DMS79 treated with DMSO at 0.1 percent for 48 hours (cell line): ENCODE results near the gene RBM47.
"Not testable (repeated sequence)": the region's sequence is repeated elsewhere in the genome, so short reads cannot be mapped to it uniquely, and the experiment has no call there.

Source experiments
- DNase-seq: peaks from one replicate; lab custom pipeline; 2025; lab: John Stamatoyannopoulos, UW

The RBM47 gene

DNA sequence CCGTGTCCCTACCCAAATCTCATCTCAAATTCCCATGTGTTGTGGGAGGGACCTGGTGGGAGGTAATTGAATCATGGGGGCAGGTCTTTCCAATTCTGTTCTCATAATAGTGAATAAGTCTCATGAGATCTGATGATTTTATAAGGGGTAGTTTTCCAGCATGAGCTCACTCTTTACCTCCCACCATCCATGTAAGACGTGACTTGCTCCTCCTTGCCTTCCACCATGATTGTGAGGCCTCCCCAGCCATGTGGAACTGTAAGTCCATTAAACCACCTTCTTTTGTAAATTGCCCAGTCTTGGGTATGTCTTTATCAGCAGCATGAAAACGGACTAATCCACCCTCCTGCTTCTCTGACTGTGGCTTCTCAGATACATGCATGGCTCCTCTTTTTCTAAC, 222.2 kb downstream of the RBM47 start:
- not testable (repeated sequence) for DNase-seq

DNA sequence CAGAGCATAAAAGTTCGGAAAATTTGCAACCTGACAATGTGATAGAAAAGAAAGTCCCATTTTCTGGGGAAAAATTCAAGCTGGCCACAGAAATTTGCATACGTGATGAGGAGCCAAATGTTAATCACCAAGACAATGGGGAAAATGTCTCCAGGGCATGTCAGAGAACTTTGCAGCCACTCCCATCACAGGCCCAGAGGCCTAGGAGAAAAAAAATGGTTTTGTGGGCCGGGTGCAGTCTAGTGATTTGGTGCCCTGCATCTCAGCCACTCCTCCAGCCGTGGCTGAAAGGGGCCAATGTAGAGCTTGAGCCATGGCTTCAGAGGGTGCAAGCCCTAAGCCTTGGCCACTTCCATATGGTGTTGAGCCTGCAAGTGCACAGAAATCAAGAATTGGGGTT, 223.3 kb downstream of the RBM47 start:
- DNase-seq, result no peak

GRCh38 chr4:40405193-40405592, 224.5 kb downstream of the RBM47 start:
- no peak for DNase-seq

- no peak for DNase-seq
Observed at GRCh38 chr4:40403081-40403480, 226.6 kb downstream of the RBM47 start.

- DNase-seq, result no peak
Observed at GRCh38 chr4:40402556-40402955, 227.1 kb downstream of the RBM47 start.

- no peak for DNase-seq
Observed at GRCh38 chr4:40401631-40402030, 228.0 kb downstream of the RBM47 start.

DNA sequence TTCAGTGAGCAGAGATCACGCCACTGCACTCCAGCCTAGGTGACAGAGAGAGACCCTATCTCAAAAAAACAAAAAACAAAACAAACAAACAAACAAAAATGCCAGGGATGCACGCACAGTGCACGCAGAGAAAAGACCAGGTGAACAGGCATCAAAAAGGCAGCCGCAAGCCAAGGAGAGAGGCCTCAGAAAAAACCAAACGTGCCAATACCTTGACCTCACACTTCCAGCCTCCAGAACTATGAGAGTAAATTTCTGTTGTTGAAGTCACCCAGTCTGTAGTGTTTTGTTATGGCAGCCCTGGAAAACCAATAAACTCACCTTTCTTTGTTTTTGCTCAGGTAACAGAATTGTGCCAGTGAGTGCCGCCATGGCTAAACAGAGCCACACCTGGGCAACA, 228.6 kb downstream of the RBM47 start:
- no peak for DNase-seq

- no peak for DNase-seq
Observed at GRCh38 chr4:40399578-40399977, 230.1 kb downstream of the RBM47 start.

GRCh38 chr4:40395908-40396793, 233.5 kb downstream of the RBM47 start:
- DNase-seq, result peak; percentile 89

DNA sequence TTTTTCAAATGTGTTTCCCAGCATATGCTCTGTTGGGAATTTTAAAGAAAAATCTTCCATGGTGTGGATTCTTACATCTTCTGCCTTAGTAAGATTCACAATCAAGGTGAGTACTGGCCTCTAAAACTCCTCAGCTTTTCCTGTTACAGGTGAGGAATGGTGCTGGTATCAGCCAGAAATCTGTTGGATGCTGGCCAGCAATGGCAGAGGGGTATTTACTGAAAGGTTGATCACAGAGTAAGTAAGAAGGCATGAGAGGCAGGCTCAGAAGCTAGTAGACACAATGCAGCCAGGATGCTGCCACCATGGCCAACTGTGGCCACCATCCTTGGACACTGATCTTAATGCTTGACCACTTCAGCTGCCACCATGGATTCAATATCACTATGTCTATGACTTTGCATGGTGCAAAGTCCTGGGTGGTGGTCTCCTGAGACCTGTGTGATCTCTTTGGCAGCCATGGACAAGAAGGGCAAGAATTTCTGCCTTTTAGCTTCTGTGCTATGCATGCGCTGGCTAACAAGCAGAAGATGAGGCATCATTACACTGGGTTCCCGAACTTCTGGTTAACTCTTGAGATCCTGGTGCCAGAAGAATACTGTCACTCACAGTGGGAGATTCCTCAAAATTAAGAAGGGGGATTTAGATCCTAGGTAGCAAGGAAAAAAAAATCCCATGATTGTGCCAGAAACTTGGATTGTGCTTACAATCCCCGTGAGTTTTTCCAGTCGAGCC, 234.3 kb downstream of the RBM47 start:
- DNase-seq, result peak; percentile 55

GRCh38 chr4:40394236-40394635, 235.4 kb downstream of the RBM47 start:
- DNase-seq, result no peak

DNA sequence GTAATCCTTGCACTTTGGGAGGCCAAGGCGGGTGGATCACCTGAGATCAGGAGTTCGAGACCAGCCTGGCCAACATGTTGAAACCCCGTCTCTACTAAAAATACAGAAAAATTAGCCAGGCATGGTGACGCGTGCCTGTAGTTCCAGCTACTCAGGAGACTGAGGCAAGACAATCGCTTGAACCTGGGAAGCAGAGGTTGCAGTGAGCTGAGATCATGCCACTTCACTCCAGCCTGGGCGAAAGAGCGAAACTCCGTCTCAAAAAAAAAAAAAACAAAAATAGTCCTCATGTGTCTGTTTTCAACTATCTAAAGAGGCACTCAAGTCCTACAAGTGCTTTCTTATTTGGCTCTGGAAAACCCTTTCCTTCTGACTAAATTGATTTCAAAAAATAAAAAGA, 237.4 kb downstream of the RBM47 start:
- DNase-seq, result peak; percentile 67

GRCh38 chr4:40389986-40390385, 239.7 kb downstream of the RBM47 start:
- DNase-seq, result no peak

- no peak for DNase-seq
Observed at GRCh38 chr4:40388239-40388638, 241.4 kb downstream of the RBM47 start.

DNA sequence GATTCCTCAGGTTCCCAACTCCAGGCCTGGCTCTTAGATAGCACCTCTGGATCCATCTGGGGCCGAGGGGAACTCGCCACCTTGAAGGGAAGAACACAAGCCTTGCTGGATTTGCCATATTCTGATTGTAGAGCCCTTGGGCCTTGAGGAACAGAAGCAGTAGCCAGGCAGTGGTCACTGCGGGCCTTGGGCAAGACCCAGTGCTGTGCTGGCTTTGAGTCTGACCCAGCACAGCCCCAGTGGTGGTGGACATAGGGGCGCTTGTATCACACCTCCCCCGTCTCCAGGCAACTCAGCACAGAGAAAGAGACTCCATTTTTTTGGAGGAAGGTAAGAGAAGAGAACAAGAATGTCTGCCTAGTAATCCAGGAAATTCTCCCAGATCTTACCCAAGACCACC, 249.0 kb downstream of the RBM47 start:
- DNase-seq, result no peak

GRCh38 chr4:40379248-40379647, 250.4 kb downstream of the RBM47 start:
- no peak for DNase-seq

- no peak for DNase-seq
Observed at GRCh38 chr4:40378619-40379018, 251.0 kb downstream of the RBM47 start.

DNA sequence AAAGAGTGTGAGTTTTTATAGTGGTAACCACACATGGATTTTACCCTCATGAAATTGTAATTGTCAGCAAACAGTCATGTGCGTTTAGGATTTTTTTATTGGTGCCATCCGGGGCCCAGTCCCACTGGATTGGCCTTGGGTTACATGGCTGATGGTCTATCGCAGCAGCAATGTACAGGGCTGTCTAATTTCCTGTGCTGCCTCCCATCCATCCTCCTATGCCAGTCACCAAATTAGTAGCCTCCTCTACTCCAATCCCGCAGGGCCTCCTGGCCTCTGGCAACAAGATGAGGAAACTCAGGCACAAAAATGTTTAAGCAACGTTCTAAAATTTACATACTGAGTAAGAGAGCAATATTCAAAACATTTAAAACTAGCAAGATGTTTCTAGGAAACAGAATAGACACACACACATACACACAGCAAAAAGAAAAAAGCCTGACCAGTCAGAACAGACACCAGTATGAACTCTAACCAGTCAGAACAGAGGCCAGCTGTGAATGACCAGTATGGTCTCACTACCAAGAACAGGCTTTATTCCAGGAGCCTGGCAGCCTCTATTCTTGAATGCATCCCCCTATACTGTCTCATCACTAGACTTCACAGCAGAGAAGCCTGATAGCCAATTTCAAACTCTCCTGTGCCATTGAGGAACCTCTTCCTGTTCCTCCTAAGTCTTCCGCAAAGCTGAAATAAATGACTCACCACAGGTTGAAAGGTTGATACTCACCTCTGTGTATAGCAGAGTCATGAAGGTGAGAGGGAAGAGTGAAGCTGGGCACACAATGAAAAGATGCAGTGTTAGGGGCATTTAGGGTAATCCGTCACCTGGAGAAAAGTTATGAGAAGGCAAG, 251.9 kb downstream of the RBM47 start:
- DNase-seq, result no peak

DNA sequence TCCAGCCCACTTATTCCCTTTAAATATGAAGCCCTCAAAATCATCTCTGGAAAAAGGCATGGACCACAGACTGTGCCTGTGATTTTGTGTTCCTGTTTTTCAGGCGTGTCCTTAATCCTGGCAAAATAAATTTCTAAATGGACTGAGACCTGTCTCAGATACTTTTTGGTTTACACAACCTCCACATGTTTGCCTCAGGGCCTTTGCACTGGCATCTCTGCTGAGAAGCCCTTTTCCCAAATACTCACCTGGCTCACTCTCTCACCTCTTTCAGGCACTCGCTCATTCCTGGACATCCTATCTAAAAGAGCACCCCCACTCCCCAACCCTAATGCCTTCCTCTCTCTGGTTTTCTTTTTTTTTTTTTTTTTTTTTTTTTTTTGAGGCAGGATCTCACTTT, 254.0 kb downstream of the RBM47 start:
- DNase-seq, result no peak

DNA sequence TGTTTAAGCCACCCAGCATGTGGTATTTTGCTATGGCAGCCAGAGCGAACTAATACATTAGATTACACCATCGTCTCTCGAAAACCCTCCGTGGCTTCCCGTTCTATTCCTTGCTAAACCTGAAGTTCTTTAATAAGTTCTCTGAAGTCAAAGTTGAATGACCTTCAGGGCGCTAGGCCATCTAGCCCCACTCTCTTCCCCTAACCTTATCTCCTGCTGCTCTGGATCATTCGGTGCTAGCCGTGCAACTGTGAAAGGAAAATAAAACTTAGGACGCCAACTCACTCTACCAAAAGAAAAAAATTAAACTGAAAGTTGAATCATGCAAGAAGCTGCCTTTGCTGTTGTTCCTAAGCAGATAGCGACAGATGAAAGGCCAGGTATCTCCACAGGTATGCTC, 254.6 kb downstream of the RBM47 start:
- no peak for DNase-seq

DNA sequence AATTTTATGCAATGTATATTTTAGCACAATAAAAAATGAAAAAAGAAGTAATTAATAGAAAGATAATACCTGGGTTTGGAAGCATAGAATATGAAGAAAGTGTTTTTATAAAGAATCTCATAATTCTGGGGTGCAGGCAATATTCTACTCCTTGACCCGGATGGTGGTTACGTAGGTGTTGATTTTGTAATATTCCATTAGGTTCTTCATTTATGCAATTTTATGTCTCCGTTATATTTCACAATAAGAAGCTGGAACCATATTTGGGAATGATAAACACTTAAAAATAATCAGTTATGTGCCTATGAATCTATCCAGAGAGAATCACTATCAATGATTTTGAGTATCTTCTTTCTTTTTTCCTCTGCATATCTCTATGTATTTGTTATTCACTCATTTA, 256.0 kb downstream of the RBM47 start:
- no peak for DNase-seq
